ENCODE measurements around the gene CD59.

DNA sequence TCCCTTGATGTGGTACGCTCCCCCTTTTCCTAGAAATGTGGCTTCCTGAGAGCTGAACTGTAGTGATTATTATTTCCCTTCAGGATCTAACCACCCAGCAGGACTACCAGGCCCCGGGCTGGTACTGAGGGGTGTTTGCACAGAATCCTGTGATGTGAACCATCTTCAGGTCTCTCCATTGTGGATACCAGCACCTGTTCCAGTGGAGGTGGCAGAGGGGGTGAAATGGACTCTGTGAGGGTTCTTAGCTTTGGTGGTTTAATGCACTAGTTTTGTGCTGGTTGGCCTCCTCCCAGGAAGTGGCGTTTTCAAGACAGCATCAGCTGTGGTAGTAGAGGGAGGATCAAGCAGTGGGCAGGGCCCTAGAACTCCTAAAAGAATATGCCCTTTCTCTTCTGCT is 54.2 kb downstream of the CD59 start:
- TF ChIP-seq POLR2A (IDR thresholded peaks at IDR 0.05; ENCODE audit: low read depth, low read length) (no peak), CEBPB (IDR thresholded peaks at IDR 0.05; ENCODE audit: low read depth, low read length) (no peak), SMC3 (IDR thresholded peaks at IDR 0.05; ENCODE audit: low read depth, low read length) (no peak), RFX5 (IDR thresholded peaks at IDR 0.05; ENCODE audit: low read depth, low read length) (no peak), RCOR1 (IDR thresholded peaks at IDR 0.05; ENCODE audit: insufficient replicate concordance, low read length) (no peak), RAD21 (IDR thresholded peaks at IDR 0.05; ENCODE audit: low read length) (no peak), MXI1 (IDR thresholded peaks at IDR 0.05; ENCODE audit: borderline replicate concordance, low read depth, low read length) (no peak), CHD1 (IDR thresholded peaks at IDR 0.05; ENCODE audit: low read depth, low read length) (no peak), BHLHE40 (IDR thresholded peaks at IDR 0.05; ENCODE audit: low read depth, low read length) (no peak)
- TF ChIP-seq, protein P1, sequence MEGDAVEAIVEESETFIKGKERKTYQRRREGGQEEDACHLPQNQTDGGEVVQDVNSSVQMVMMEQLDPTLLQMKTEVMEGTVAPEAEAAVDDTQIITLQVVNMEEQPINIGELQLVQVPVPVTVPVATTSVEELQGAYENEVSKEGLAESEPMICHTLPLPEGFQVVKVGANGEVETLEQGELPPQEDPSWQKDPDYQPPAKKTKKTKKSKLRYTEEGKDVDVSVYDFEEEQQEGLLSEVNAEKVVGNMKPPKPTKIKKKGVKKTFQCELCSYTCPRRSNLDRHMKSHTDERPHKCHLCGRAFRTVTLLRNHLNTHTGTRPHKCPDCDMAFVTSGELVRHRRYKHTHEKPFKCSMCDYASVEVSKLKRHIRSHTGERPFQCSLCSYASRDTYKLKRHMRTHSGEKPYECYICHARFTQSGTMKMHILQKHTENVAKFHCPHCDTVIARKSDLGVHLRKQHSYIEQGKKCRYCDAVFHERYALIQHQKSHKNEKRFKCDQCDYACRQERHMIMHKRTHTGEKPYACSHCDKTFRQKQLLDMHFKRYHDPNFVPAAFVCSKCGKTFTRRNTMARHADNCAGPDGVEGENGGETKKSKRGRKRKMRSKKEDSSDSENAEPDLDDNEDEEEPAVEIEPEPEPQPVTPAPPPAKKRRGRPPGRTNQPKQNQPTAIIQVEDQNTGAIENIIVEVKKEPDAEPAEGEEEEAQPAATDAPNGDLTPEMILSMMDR (conservative IDR thresholded peaks at IDR 0.05; ENCODE audit: low read depth, low read length): no peak
- TF ChIP-seq, protein P2, sequence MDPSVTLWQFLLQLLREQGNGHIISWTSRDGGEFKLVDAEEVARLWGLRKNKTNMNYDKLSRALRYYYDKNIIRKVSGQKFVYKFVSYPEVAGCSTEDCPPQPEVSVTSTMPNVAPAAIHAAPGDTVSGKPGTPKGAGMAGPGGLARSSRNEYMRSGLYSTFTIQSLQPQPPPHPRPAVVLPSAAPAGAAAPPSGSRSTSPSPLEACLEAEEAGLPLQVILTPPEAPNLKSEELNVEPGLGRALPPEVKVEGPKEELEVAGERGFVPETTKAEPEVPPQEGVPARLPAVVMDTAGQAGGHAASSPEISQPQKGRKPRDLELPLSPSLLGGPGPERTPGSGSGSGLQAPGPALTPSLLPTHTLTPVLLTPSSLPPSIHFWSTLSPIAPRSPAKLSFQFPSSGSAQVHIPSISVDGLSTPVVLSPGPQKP (IDR thresholded peaks at IDR 0.05; ENCODE audit: borderline replicate concordance, low read depth, low read length): no peak
- TF ChIP-seq, protein P3, sequence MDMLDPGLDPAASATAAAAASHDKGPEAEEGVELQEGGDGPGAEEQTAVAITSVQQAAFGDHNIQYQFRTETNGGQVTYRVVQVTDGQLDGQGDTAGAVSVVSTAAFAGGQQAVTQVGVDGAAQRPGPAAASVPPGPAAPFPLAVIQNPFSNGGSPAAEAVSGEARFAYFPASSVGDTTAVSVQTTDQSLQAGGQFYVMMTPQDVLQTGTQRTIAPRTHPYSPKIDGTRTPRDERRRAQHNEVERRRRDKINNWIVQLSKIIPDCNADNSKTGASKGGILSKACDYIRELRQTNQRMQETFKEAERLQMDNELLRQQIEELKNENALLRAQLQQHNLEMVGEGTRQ (IDR thresholded peaks at IDR 0.05; ENCODE audit: low read depth, low read length): no peak
